Right atrium auricular region (tissue), 2 donors: ENCODE measurements around the gene TREML1. TPM values are rescaled to one million over a fixed set of nuclear protein-coding genes. Genes with fewer than 3 reads are reported as not detected.
"Not testable (repeated sequence)": the region's sequence is repeated elsewhere in the genome, so short reads cannot be mapped to it uniquely, and the experiment has no call there.

Experiments used
- DNase-seq: peaks from one replicate; pipeline ENCODE4 v3.0.0-alpha.2; 2019; ENCODE audit warnings: low spot score
- H3K27ac ChIP-seq, 2 donors: fragments of 200-600 bp; sonication (generic); 1 replicate in 1 of 2; 2 replicates in 1 of 2; pipeline ENCODE4 v1.5.1; 2016 to 2019
- H3K27me3 ChIP-seq, 2 donors: fragments of 200-600 bp; sonication (generic); one replicate each; pipeline versions ENCODE4 v1.5.1 to v1.6.0; 2017 to 2019
- H3K36me3 ChIP-seq: fragments of 200-600 bp; sonication (generic); one replicate; pipeline ENCODE4 v1.5.1; 2016
- H3K4me1 ChIP-seq, 2 donors: fragments of 200-600 bp; sonication (generic); one replicate each; pipeline versions ENCODE4 v1.5.1 to v1.6.0; 2017 to 2019
- H3K4me3 ChIP-seq, 2 donors: fragments of 200-600 bp; sonication (generic); 1 replicate in 1 of 2; 2 replicates in 1 of 2; pipeline ENCODE4 v1.5.1; 2017 to 2019; ENCODE audit warnings: mild to moderate bottlenecking in 1 of 2, moderate library complexity in 1 of 2
- H3K9me3 ChIP-seq, 2 donors: fragments of 200-600 bp; sonication (generic); one replicate each; pipeline ENCODE4 v1.5.1; 2019
- total RNA-seq, 2 donors: library from RNA; depleted of rRNA; stranded (reverse); fragments of >200 nt; gene quantifications; one replicate each; pipeline ENCODE4 v1.1.0, GENCODE V29; 2016
- TF ChIP-seq, protein P1 (sequence below), 2 donors: fragments of 200-600 bp; sonication (generic); IDR thresholded peaks; one replicate each; pipeline ENCODE4 v1.5.1; 2019; ENCODE audit warnings: antibody characterized with exemption in 2 of 2

Gene TREML1
- total RNA-seq, 2 donors from 2014 or later: not detected

DNA sequence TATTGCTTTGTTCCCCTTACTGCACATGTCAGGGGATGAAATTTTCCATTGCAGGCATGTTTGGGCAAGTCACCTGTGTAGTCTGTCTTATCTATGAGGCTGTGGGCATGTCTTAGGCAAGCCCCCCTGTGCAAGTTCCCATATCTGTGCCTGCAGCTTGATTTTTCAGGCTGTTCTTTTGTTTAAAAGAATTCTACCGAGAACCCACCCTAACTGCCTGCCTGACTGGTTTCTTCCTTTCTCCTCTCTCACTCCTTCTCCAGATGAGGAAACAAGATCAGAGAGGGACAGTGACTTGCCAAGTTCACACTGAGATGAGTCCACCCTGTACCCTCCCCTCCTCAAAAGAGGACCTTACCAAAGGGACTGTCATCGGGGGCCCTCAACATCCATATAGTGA lies 35.8 kb upstream of the TREML1 start:
- Histone ChIP-seq H3K4me1 (no peaks in the 10 kb centered on the region), H3K9me3 (peaks cover 0 to 9% of the 10 kb centered on the region in 2 donors), H3K4me3 (no peak overlapping the region), H3K27me3 (no peaks in the 10 kb centered on the region), H3K36me3 (no peaks in the 10 kb centered on the region), H3K27ac (no peak overlapping the region)
- TF ChIP-seq, protein P1, sequence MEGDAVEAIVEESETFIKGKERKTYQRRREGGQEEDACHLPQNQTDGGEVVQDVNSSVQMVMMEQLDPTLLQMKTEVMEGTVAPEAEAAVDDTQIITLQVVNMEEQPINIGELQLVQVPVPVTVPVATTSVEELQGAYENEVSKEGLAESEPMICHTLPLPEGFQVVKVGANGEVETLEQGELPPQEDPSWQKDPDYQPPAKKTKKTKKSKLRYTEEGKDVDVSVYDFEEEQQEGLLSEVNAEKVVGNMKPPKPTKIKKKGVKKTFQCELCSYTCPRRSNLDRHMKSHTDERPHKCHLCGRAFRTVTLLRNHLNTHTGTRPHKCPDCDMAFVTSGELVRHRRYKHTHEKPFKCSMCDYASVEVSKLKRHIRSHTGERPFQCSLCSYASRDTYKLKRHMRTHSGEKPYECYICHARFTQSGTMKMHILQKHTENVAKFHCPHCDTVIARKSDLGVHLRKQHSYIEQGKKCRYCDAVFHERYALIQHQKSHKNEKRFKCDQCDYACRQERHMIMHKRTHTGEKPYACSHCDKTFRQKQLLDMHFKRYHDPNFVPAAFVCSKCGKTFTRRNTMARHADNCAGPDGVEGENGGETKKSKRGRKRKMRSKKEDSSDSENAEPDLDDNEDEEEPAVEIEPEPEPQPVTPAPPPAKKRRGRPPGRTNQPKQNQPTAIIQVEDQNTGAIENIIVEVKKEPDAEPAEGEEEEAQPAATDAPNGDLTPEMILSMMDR (IDR thresholded peaks at IDR 0.05): no peak
- DNase-seq: peak; percentile 4

DNA sequence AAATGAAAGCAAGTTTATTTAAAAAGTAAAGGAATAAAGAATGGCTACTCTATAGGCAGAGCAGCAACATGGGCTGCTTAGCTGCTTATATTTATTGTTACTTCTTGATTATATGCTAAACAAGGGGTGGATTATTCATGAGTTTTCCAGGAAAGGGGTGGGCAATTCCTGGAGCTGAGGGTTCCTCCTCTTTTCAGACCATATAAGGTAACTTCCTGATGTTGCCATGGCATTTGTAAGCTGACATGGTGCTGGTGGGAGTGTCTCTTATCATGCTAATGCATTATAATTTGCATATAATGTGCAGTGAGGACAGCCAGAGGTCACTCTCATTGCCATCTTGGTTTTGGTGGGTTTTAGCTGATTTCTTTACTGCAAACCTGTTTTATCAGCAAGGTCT lies 34.9 kb upstream of the TREML1 start:
- H3K36me3 ChIP-seq, H3K27me3 ChIP-seq, H3K9me3 ChIP-seq, H3K4me3 ChIP-seq, H3K4me1 ChIP-seq, H3K27ac ChIP-seq: not testable (repeated sequence)
- DNase-seq: peak; percentile 16

DNA sequence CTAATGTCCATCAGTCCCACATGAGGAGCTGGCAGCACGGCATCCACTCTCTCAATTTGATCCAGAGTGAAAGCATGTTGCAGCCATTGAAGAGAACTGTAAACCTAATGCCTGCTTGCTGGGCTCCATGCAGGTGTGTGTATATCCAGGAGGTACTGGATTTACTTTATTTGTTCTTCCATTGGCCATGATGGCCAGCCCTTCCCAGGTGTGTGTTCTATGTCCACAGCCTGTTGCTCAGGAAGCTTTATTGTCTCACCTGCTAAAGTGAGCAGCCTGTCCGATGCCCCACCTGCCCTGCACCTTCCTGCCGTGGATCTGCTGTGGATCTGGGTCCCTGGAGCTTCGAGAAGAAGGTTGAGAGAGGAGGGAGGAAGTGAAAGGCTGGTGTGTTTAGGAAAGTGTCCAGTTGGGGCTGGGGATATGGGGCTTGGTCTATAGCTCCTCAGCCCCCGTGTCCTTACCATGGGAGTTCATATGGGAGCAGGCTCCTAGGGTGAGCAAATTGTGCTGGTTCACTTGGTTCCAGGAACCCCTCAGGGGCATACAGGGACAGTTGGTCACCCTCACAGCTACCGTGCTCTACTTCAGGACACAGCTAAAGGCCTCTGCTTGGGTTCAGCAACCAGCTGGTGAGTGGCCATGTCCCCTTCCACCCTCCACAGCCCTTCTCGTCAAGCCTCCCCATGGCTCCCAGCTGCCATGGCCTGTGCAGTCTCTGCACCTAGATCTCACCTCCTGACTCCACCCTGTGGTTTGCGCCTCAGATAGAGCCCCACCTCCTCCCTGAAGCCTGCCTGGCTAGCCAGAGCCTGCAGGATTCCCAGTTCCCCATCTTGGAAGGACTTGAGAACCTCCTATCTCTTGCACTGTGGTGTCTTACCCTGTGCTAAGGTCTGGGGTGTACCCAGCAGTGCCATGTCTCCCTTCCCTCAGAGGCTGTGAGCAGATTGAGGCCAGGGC lies 34.1 kb upstream of the TREML1 start:
- TF ChIP-seq, protein P1 (IDR thresholded peaks at IDR 0.05): no peak
- Histone ChIP-seq H3K9me3 (peaks cover 0 to 9% of the 10 kb centered on the region in 2 donors), H3K27ac (no peak overlapping the region), H3K4me3 (no peak overlapping the region), H3K4me1 (no peaks in the 10 kb centered on the region), H3K36me3 (no peaks in the 10 kb centered on the region), H3K27me3 (no peaks in the 10 kb centered on the region)
- peak; percentile 23 for DNase-seq

DNA sequence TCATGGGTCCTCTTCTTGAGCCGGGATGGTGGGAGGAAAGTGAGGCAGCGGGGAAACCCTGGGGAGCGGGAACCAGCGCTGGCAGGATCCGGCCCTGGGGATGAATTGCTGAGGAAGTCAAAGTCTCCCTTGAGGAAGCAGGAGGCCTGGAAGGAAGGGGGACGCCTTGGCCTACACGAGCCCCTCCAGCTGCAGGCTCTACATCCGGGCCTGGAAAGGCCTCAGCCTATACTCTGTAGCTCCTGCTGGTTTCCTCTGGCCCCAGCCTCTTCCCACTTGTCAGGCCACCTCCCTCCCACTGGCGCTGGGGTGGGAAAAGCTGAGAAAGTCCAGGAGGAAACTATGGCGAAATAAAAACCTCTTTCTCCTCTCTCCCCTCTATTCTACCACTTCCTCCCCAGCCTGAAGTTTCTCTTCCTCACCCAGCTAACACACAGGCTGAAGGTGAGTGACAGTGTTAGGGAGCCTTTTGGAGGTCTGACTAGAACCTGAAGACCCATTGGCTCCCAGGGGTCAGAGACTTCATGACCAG lies 31.9 kb upstream of the TREML1 start:
- no peaks in the 10 kb centered on the region for H3K4me1 ChIP-seq
- peak; percentile 58 for DNase-seq
- H3K9me3 ChIP-seq: peaks cover 0 to 9% of the 10 kb centered on the region in 2 donors
- no peaks in the 10 kb centered on the region for H3K27me3 ChIP-seq
- H3K4me3 ChIP-seq: no peak overlapping the region
- TF ChIP-seq, protein P1 (IDR thresholded peaks at IDR 0.05): no peak
- no peaks in the 10 kb centered on the region for H3K36me3 ChIP-seq
- H3K27ac ChIP-seq: no peak overlapping the region

DNA sequence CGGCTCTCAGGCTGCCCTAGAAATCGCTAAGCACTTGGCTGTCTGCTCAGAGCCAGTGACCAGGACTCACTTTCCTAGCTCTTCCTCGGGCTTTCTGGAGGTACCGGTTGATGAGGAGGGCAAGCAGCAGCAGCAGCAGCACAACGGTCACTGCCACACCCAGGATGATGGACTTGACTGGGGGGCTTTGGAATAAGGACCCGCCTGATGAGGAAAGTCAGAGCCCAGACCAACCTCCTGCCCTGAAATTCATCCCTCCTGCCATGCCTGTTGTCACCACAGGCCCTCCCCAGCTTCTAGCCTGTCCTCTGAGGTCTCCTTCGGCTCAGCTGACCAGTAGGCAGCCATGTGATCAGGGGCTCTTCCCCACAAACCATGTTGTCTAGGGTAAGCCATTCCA lies 30.6 kb upstream of the TREML1 start:
- no peak overlapping the region for H3K27ac ChIP-seq
- H3K4me3 ChIP-seq: no peak overlapping the region
- peaks cover 0 to 3% of the 10 kb centered on the region in 2 donors for H3K9me3 ChIP-seq
- H3K4me1 ChIP-seq: no peaks in the 10 kb centered on the region
- H3K36me3 ChIP-seq: no peaks in the 10 kb centered on the region
- no peaks in the 10 kb centered on the region for H3K27me3 ChIP-seq
- peak; percentile 51 for DNase-seq
- TF ChIP-seq, protein P1 (IDR thresholded peaks at IDR 0.05): no peak
